ENCODE data around the gene ELFN2. TPM values are rescaled to one million over a fixed set of nuclear protein-coding genes. Genes with fewer than 3 reads are reported as not detected.

The ELFN2 gene
- total RNA-seq, 1 donor from 2014 or later = not detected

- CTCF ChIA-PET = no interaction called here
- H3K27ac Mint-ChIP-seq = no peak overlapping the region
Measured at GRCh38 chr22:37442135-37442534, 14.9 kb upstream of the ELFN2 start.

GRCh38 chr22:37440875-37441274 is 13.6 kb upstream of the ELFN2 start:
- no peak overlapping the region for H3K27ac Mint-ChIP-seq
- CTCF ChIA-PET = no interaction called here
- no peak overlapping the region for H3K4me3 Mint-ChIP-seq
- intact Hi-C loops (cut with micrococcal nuclease) = no loop called here
- POLR2A ChIA-PET = no interaction called here
- no peak for DNase-seq
- no peak for ATAC-seq (ENCODE audit: low read depth)
- no peak for TF ChIP-seq CTCF (IDR thresholded peaks at IDR 0.05)
- H3K9me3 Mint-ChIP-seq = peaks cover 3% of the 10 kb centered on the region
- H3K36me3 Mint-ChIP-seq (ENCODE audit: low read depth) = no peaks in the 10 kb centered on the region
- H3K4me1 Mint-ChIP-seq = no peaks in the 10 kb centered on the region
- peaks cover 13% of the 10 kb centered on the region for H3K27me3 Mint-ChIP-seq

More at GRCh38 chr22:37442135-37442534, 14.9 kb upstream of the ELFN2 start:
- H3K36me3 Mint-ChIP-seq (ENCODE audit: low read depth) = no peaks in the 10 kb centered on the region
- no peaks in the 10 kb centered on the region for H3K4me1 Mint-ChIP-seq
- H3K27me3 Mint-ChIP-seq = peaks cover 15% of the 10 kb centered on the region
- peaks cover 3% of the 10 kb centered on the region for H3K9me3 Mint-ChIP-seq
- no peak overlapping the region for H3K4me3 Mint-ChIP-seq
- TF ChIP-seq CTCF (IDR thresholded peaks at IDR 0.05) = no peak
- POLR2A ChIA-PET = interaction anchor here (0.6 to 0.7 kb wide), 2 partner anchors 132 to 242 kb away, joined by 4 to 5 read pairs; no protein-coding TSS in a partner anchor
- intact Hi-C loops (cut with micrococcal nuclease) = no loop called here
- ATAC-seq (ENCODE audit: low read depth) (no peak), DNase-seq (no peak)

- H3K4me1 Mint-ChIP-seq = no peaks in the 10 kb centered on the region
- ChIA-PET CTCF (no interaction called here), POLR2A (no interaction called here)
- intact Hi-C loops (cut with micrococcal nuclease) = no loop called here
- no peak for TF ChIP-seq CTCF (IDR thresholded peaks at IDR 0.05)
- peaks cover 3% of the 10 kb centered on the region for H3K9me3 Mint-ChIP-seq
- no peak for ATAC-seq (ENCODE audit: low read depth)
- H3K4me3 Mint-ChIP-seq = no peak overlapping the region
- no peak for DNase-seq
- peaks cover 16% of the 10 kb centered on the region for H3K27me3 Mint-ChIP-seq
- H3K27ac Mint-ChIP-seq = no peak overlapping the region
- no peaks in the 10 kb centered on the region for H3K36me3 Mint-ChIP-seq (ENCODE audit: low read depth)
Measured at GRCh38 chr22:37439347-37439746, 12.1 kb upstream of the ELFN2 start.

DNA sequence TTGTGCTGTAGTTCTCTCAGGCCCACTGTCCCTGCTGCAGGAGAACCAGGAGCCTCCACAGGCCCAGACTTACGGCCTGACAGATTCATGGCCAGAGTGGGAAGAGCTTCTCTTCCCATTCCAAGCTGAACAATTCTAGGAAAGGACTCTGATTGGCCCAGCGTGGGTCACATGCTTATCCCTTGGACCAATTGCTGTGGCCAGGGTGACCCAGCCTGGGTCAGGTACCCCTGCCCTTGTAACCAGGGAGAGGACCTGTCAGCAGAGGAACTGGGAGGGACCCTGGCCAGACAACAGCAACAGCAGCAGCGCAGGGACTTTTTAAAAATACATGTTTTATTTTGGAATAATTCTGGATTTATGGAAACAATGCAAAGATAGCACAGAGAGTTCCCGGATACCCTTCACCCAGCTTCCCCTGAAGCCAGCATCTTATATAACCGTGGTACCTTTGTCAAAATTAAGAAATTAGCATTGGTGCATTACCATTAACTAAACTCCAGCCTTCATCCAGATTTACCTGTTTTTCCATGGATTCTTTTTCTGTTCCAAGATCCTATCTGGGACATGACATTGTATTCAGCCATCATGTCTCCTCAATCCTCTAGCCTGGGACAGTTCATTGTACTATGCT is 8.8 kb upstream of the ELFN2 start:
- CTCF ChIA-PET = no interaction called here
- POLR2A ChIA-PET = no interaction called here
- DNase-seq (no peak), ATAC-seq (ENCODE audit: low read depth) (no peak)
- intact Hi-C loops (cut with micrococcal nuclease) = no loop called here
- no peak overlapping the region for H3K27ac Mint-ChIP-seq
- H3K36me3 Mint-ChIP-seq (ENCODE audit: low read depth) = no peaks in the 10 kb centered on the region
- no peak for TF ChIP-seq CTCF (IDR thresholded peaks at IDR 0.05)
- no peak overlapping the region for H3K4me3 Mint-ChIP-seq
- H3K4me1 Mint-ChIP-seq = no peaks in the 10 kb centered on the region
- H3K9me3 Mint-ChIP-seq = no peaks in the 10 kb centered on the region
- peaks cover 31% of the 10 kb centered on the region for H3K27me3 Mint-ChIP-seq

DNA sequence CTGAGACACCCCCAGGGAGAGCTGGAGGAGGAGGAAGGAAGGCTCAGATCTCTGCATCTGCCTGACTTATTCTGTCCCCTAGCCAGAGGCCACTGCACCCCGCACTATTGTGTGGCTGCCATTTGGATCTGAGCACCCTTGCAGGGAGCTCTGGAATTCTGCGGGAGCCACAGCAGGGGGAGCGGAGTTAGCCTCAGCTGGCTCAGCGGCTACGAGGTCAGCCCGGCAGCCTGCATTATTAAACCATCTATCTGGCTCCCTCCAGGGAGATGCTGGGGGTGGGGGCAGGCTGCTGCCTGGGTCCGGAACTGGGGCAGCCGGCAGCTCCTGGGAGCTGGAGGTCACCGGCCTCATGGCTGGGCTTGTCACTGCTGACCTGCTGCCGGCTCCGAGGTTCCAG is 6.5 kb upstream of the ELFN2 start:
- H3K27me3 Mint-ChIP-seq = peaks cover 47% of the 10 kb centered on the region

More for the DNA sequence above, 6.5 kb upstream of the ELFN2 start:
- DNase-seq = no peak
- TF ChIP-seq CTCF (IDR thresholded peaks at IDR 0.05) = no peak
- Mint-ChIP-seq H3K4me1 (peaks cover 4% of the 10 kb centered on the region), H3K27ac (no peak overlapping the region), H3K36me3 (ENCODE audit: low read depth) (no peaks in the 10 kb centered on the region), H3K4me3 (no peak overlapping the region), H3K9me3 (no peaks in the 10 kb centered on the region)
- ChIA-PET CTCF (no interaction called here), POLR2A (no interaction called here)
- no peak for ATAC-seq (ENCODE audit: low read depth)
- intact Hi-C loops (cut with micrococcal nuclease) = no loop called here
